ENCODE data around the gene FAM98C.

DNA sequence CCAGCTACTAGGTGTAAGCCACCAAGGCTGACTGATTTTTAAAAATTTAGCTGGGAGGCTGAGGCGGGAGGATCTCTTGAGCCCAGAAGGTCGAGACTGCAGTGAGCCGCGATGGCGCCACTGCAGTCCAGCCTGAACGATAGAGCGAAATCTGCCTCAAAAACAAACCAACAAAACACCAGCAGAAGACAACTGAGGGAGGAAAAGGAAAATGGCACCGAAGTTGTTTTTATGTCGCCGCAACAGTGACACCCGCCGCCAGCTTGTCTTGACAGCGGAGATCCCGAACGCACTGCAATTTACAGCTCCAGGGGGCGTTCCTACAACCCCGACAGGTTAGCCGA is 298 bp upstream of the FAM98C start:
- TF ChIP-seq, protein P1, sequence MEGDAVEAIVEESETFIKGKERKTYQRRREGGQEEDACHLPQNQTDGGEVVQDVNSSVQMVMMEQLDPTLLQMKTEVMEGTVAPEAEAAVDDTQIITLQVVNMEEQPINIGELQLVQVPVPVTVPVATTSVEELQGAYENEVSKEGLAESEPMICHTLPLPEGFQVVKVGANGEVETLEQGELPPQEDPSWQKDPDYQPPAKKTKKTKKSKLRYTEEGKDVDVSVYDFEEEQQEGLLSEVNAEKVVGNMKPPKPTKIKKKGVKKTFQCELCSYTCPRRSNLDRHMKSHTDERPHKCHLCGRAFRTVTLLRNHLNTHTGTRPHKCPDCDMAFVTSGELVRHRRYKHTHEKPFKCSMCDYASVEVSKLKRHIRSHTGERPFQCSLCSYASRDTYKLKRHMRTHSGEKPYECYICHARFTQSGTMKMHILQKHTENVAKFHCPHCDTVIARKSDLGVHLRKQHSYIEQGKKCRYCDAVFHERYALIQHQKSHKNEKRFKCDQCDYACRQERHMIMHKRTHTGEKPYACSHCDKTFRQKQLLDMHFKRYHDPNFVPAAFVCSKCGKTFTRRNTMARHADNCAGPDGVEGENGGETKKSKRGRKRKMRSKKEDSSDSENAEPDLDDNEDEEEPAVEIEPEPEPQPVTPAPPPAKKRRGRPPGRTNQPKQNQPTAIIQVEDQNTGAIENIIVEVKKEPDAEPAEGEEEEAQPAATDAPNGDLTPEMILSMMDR (IDR thresholded peaks at IDR 0.05) = no peak
- no peak for TF ChIP-seq POLR2A (IDR thresholded peaks at IDR 0.05)

Measured in prostate gland (tissue), 2 donors.